Natural killer cell (primary cell): ENCODE data around the gene ABHD16A. TPM values are rescaled to one million over a fixed set of nuclear protein-coding genes. Genes with fewer than 3 reads are reported as not detected.

Experiments
- ATAC-seq, 3 donors: fragments of 150-1000 bp in 2 of 3; fragments of 200-7000 bp in 1 of 3; cut with Tn5 transposase; 1 replicate in 1 of 3; 2 replicates in 2 of 3; pipeline ENCODE4 v1.10.0; 2021; ENCODE audit warnings: mild to moderate bottlenecking in 2 of 3, moderate library complexity in 2 of 3
- DNase-seq, 2 donors: peaks; one replicate each; pipeline versions ENCODE4 v3.0.0 to v3.0.0-alpha.2; 2013 to 2021; ENCODE audit warnings: mixed read lengths in 1 of 2
- H3K27ac ChIP-seq: one replicate; pipeline ENCODE4 v1.5.1; 2013; ENCODE audit warnings: mild to moderate bottlenecking, low read length
- H3K27me3 ChIP-seq: one replicate; pipeline ENCODE4 v1.6.1; 2013; ENCODE audit warnings: low read length; ENCODE audit not compliant: control insufficient read depth, insufficient read depth
- H3K36me3 ChIP-seq: one replicate; pipeline ENCODE4 v1.6.1; 2013; ENCODE audit warnings: low read length; ENCODE audit not compliant: control insufficient read depth, insufficient read depth
- H3K4me1 ChIP-seq: one replicate; pipeline ENCODE4 v1.6.1; 2013; ENCODE audit warnings: low read length; ENCODE audit not compliant: control insufficient read depth, insufficient read depth
- H3K4me3 ChIP-seq: one replicate; pipeline ENCODE4 v1.5.1; 2013; ENCODE audit warnings: low read length
- H3K9me3 ChIP-seq: one replicate; pipeline ENCODE4 v1.6.1; 2013; ENCODE audit warnings: low read length; ENCODE audit not compliant: control insufficient read depth, insufficient read depth
- H3K27ac Mint-ChIP-seq, 2 donors: one replicate each; pipeline ENCODE4 v1.8.0; 2022; ENCODE audit warnings: mild to moderate bottlenecking in 2 of 2, mixed read lengths in 2 of 2, moderate library complexity in 1 of 2
- H3K27me3 Mint-ChIP-seq, 2 donors: one replicate each; pipeline ENCODE4 v1.8.0; 2022; ENCODE audit warnings: low read depth in 2 of 2, mixed read lengths in 2 of 2
- H3K36me3 Mint-ChIP-seq: one replicate; pipeline ENCODE4 v1.8.0; 2022; ENCODE audit warnings: mixed read lengths
- H3K4me1 Mint-ChIP-seq, 2 donors: one replicate each; pipeline ENCODE4 v1.8.0; 2022; ENCODE audit warnings: mixed read lengths in 2 of 2
- H3K4me3 Mint-ChIP-seq: one replicate; pipeline ENCODE4 v1.8.0; 2022; ENCODE audit warnings: mild to moderate bottlenecking, moderate library complexity, mixed read lengths
- H3K9me3 Mint-ChIP-seq, 2 donors: one replicate each; pipeline ENCODE4 v1.8.0; 2022; ENCODE audit warnings: mixed read lengths in 2 of 2
- CTCF ChIP-seq: fragments of 200-600 bp; IDR thresholded peaks from one replicate; pipeline ENCODE4 v1.8.0; 2022; ENCODE audit warnings: antibody characterized with exemption
- WGBS: methylation state at CpG from one replicate; pipeline ENCODE4 v1.1.7; 2013; ENCODE audit warnings: missing lambda C conversion rate; ENCODE audit not compliant: insufficient coverage; 5-methylcytosine and 5-hydroxymethylcytosine counted together
- intact Hi-C: fragments of 100-400 bp; cut with micrococcal nuclease; formaldehyde crosslinking; loops from one replicate; pipeline ENCODE4 v1.14.2; 2022
- total RNA-seq, 4 donors: library from RNA; stranded (reverse); fragments of 120-200 nt in 1 of 4; gene quantifications; one replicate each; pipeline versions ENCODE4 v1.2.3 to v1.2.4, GENCODE V29; 2013 to 2022

Gene ABHD16A
- total RNA-seq, 3 donors from 2014 or later (not counting 1 experiment from before 2014, with no cell fraction given), result 92.0 to 97.6 (median 94.2) TPM

GRCh38 chr6:31657406-31658157 is 45.5 kb downstream of the ABHD16A start:
- H3K27ac ChIP-seq, result no peak overlapping the region
- no peak overlapping the region for H3K4me3 ChIP-seq
- H3K36me3 ChIP-seq, result peaks cover 17% of the 10 kb centered on the region
- Mint-ChIP-seq H3K36me3 (no peaks in the 10 kb centered on the region), H3K27me3 (no peaks in the 10 kb centered on the region), H3K27ac (peak overlapping the region; percentile 83 to 89), H3K4me1 (peaks cover 41 to 62% of the 10 kb centered on the region in 2 donors), H3K4me3 (peak overlapping the region; percentile 65), H3K9me3 (no peaks in the 10 kb centered on the region)
- WGBS, result 89% methylated on average over 5 of the region's 6 CpGs
- H3K9me3 ChIP-seq, result no peaks in the 10 kb centered on the region
- no peaks in the 10 kb centered on the region for H3K27me3 ChIP-seq
- intact Hi-C loops, result no loop called here
- DNase-seq (peak in 1 of 2 donors; percentile 57), ATAC-seq (no peak)
- H3K4me1 ChIP-seq, result peaks cover 60% of the 10 kb centered on the region
- TF ChIP-seq CTCF, result no peak

- H3K4me1 ChIP-seq, result peaks cover 55% of the 10 kb centered on the region
- H3K4me1 Mint-ChIP-seq, result peaks cover 61 to 70% of the 10 kb centered on the region in 2 donors
Observed at GRCh38 chr6:31655349-31656237, 47.5 kb downstream of the ABHD16A start, which contains the start of gene APOM. APOM (plus strand) TSS chr6:31655894; CDS start chr6:31655967, 73 bp downstream.

GRCh38 chr6:31654574-31655348 is 48.4 kb downstream of the ABHD16A start:
- no peak for TF ChIP-seq CTCF
- DNase-seq (no peak), ATAC-seq (no peak)
- Histone ChIP-seq H3K9me3 (no peaks in the 10 kb centered on the region), H3K36me3 (peaks cover 15% of the 10 kb centered on the region), H3K4me1 (peaks cover 48% of the 10 kb centered on the region), H3K27ac (no peak overlapping the region), H3K4me3 (no peak overlapping the region), H3K27me3 (no peaks in the 10 kb centered on the region)
- 93% methylated on average over 7 of the region's 8 CpGs for WGBS
- intact Hi-C loops, result loop anchor here (5.0 kb wide), 2 partner anchors 48 to 83 kb away; partner anchors contain the start of genes ABHD16A and CLIC1
- Mint-ChIP-seq H3K27me3 (no peaks in the 10 kb centered on the region), H3K4me1 (peaks cover 60 to 70% of the 10 kb centered on the region in 2 donors), H3K4me3 (no peak overlapping the region), H3K36me3 (no peaks in the 10 kb centered on the region), H3K9me3 (no peaks in the 10 kb centered on the region), H3K27ac (peak overlapping the region in 1 of 2 donors; percentile 47)

More at GRCh38 chr6:31655349-31656237, 47.5 kb downstream of the ABHD16A start, which contains the start of gene APOM:
- peaks cover 10% of the 10 kb centered on the region for H3K36me3 ChIP-seq
- Mint-ChIP-seq H3K4me3 (peak within 1 kb of the TSS; percentile 35), H3K27me3 (no peaks in the 10 kb centered on the region), H3K9me3 (no peaks in the 10 kb centered on the region), H3K36me3 (no peaks in the 10 kb centered on the region), H3K27ac (peak within 1 kb of the TSS; percentile 47 to 83)
- H3K27me3 ChIP-seq, result no peaks in the 10 kb centered on the region
- ATAC-seq (no peak), DNase-seq (no peak)
- intact Hi-C loops, result no loop called here
- 96% methylated on average over 8 of the region's 8 CpGs for WGBS
- TF ChIP-seq CTCF, result no peak
- no peaks in the 10 kb centered on the region for H3K9me3 ChIP-seq
- no peak within 1 kb of the TSS for H3K4me3 ChIP-seq
- no peak within 1 kb of the TSS for H3K27ac ChIP-seq
